Measurements from ENCODE around the gene SLCO1B3.

DNA sequence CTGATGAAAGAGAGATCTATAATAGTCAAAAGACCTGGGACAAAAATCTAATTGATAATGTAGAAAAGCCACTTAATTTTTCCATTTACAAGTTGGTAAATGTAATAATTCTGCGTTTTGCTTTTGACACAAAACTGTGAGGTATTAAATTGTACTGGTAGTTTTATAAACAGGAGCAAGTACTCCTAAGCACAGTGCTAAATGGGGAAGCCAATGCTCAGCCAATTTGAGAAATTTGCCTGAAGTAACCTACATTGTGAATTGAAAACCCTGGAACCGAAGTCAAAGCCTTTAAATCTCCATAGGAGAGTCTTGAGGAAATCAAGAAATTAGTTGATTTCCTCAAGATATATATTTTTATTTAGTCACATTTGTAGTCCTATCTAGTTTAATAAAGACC lies 152.8 kb downstream of the SLCO1B3 start:
- TF ChIP-seq, protein P1, sequence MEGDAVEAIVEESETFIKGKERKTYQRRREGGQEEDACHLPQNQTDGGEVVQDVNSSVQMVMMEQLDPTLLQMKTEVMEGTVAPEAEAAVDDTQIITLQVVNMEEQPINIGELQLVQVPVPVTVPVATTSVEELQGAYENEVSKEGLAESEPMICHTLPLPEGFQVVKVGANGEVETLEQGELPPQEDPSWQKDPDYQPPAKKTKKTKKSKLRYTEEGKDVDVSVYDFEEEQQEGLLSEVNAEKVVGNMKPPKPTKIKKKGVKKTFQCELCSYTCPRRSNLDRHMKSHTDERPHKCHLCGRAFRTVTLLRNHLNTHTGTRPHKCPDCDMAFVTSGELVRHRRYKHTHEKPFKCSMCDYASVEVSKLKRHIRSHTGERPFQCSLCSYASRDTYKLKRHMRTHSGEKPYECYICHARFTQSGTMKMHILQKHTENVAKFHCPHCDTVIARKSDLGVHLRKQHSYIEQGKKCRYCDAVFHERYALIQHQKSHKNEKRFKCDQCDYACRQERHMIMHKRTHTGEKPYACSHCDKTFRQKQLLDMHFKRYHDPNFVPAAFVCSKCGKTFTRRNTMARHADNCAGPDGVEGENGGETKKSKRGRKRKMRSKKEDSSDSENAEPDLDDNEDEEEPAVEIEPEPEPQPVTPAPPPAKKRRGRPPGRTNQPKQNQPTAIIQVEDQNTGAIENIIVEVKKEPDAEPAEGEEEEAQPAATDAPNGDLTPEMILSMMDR (IDR thresholded peaks at IDR 0.05; ENCODE audit: insufficient read depth, low read depth, low read length): no peak
- no peak for TF ChIP-seq EZH2 (IDR thresholded peaks at IDR 0.05; ENCODE audit: insufficient read depth, low read length)
